Activated CD4-positive, CD25-positive, alpha-beta regulatory T cell treated with anti-CD3 and anti-CD28 coated beads, Interleukin-2, amount 50 U/mL, for 16 hours (primary cell): ENCODE measurements around the gene ITGBL1.

Experiments used
- DNase-seq: peaks from one replicate; pipeline ENCODE4 v3.0.0-alpha.2; 2020; ENCODE audit warnings: low read depth, low spot score

The ITGBL1 gene

GRCh38 chr13:101747039-101747438, 294.6 kb downstream of the ITGBL1 start:
- no peak for DNase-seq

- no peak for DNase-seq
Measured at GRCh38 chr13:101749584-101749983, 297.1 kb downstream of the ITGBL1 start.

GRCh38 chr13:101751488-101751887, 299.0 kb downstream of the ITGBL1 start:
- DNase-seq: no peak

DNA sequence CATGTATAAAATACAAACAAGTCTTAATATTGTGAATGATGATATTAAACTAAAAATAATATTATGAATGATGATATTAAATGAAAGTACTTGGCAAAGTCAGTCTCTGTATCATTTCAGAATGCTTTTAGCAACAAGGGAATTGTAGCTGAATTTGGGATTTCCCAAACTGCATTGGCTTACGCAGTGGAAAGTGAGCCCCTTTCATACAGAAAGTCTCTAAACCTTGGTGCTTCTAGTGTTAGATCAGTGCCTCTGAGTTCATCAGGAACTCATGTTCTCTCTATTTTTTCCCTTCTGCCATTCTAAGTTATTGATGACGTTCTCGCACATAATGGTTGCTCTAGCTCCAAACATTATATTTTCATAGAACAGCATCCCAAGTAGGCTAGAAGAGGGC, 300.0 kb downstream of the ITGBL1 start:
- no peak for DNase-seq

DNA sequence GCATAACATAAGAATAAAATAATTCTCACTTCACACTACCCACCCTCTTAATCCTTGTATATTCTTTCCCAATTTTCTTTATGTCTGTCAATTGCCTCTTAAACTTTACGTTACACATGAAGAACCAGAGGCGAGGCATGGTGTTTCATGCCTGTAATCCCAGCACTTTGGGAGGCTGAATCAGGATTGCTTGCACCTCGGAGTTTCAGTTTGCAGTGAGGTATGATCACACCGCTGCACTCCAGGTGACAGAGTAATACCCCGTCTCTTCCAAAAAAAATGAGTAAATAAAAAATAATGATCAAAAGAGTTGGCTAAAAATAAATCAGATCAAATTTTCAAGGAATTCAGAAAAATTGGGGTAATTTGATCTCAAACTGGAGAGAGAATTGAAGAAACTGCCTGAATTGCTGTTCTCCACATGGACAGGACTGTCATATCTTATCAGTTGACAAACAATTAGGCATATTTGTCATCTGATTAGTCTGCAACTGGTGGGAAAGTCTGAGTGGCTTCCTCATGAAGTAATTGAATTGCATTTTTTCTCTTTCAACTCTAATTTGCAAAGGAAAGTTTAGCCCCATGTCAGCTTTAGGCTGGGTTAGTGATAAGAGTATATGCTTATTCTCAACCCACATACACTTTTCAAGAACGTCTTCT, 302.9 kb downstream of the ITGBL1 start:
- no peak for DNase-seq

DNA sequence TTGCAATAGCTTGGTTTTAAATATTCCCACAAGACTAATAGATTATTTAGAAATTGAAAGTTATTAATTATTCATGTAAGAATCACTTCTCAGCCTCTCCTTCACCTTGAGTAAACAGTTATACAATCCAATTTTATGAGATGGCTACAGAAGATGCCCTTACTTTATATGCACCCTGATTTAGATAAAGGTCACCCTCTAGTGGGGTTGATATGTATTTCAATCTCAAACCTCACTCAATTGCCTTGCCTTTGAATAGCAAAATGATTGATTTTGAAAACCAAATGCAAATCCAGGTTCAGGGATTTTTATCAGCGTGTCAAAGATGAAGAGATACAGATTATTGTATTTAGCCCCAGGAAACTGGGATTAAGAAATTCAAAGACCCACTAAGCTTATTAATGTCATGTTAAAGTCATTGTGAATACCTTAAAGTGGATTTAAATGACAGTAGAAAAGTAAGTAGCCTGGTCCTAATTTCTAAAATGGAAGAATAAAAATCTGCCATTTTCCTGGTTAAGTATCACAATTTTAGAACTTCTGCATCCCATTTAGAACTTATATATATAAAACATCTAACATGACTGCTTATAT, 305.1 kb downstream of the ITGBL1 start:
- DNase-seq: no peak

GRCh38 chr13:101763191-101763590, 310.7 kb downstream of the ITGBL1 start:
- DNase-seq: no peak
